Fibroblast of pulmonary artery (primary cell): ENCODE measurements around the gene CNTROB.

ENCODE experiments used
- DNase-seq: peaks from one replicate; pipeline ENCODE4 v3.0.0-alpha.2; 2010; ENCODE audit warnings: low read depth
- H3K4me3 ChIP-seq: replicated peaks from 2 replicates; pipeline ENCODE4 v1.5.1; 2011; ENCODE audit warnings: low read depth, mild to moderate bottlenecking, control low read depth, low read length, moderate library complexity
- TF ChIP-seq, protein P1 (sequence below): IDR thresholded peaks from 2 replicates; pipeline ENCODE4 v1.5.1; 2011; ENCODE audit warnings: mild to moderate bottlenecking, control low read depth, low read length, inconsistent platforms; ENCODE audit errors: missing control alignments

Gene CNTROB

DNA sequence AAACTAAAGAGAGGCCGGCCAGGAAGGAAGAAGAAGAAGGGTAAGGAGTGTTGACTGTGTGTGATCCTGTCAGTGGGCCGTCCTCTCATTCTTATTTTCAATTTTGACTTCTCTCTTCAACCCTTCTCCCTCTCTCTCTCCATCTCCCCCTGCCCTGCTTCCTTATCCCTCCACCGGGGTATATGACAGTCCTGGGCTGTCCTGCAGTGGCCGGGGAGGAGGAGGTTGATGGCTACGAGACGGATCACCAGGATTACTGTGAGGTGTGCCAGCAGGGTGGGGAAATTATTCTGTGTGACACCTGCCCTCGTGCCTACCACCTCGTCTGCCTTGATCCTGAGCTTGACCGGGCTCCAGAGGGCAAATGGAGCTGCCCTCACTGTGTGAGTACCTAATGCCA lies 37.8 kb upstream of the CNTROB start:
- H3K4me3 ChIP-seq, result no peak overlapping the region
- no peak for DNase-seq
- TF ChIP-seq, protein P1, sequence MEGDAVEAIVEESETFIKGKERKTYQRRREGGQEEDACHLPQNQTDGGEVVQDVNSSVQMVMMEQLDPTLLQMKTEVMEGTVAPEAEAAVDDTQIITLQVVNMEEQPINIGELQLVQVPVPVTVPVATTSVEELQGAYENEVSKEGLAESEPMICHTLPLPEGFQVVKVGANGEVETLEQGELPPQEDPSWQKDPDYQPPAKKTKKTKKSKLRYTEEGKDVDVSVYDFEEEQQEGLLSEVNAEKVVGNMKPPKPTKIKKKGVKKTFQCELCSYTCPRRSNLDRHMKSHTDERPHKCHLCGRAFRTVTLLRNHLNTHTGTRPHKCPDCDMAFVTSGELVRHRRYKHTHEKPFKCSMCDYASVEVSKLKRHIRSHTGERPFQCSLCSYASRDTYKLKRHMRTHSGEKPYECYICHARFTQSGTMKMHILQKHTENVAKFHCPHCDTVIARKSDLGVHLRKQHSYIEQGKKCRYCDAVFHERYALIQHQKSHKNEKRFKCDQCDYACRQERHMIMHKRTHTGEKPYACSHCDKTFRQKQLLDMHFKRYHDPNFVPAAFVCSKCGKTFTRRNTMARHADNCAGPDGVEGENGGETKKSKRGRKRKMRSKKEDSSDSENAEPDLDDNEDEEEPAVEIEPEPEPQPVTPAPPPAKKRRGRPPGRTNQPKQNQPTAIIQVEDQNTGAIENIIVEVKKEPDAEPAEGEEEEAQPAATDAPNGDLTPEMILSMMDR, result no peak

DNA sequence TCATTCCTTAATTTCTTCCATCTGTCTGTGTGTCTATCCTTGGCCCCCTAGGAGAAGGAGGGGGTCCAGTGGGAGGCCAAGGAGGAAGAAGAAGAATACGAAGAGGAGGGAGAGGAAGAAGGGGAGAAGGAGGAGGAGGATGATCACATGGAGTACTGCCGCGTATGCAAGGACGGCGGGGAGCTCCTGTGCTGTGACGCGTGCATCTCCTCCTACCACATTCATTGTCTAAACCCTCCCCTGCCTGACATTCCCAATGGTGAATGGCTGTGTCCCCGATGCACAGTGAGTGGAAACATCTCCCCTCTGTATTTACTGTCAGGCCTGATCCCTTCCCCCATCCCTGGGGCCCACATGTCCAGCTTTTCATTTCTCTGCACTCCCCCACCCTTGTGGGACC lies 37.1 kb upstream of the CNTROB start:
- TF ChIP-seq, protein P1, result no peak
- H3K4me3 ChIP-seq, result no peak overlapping the region

DNA sequence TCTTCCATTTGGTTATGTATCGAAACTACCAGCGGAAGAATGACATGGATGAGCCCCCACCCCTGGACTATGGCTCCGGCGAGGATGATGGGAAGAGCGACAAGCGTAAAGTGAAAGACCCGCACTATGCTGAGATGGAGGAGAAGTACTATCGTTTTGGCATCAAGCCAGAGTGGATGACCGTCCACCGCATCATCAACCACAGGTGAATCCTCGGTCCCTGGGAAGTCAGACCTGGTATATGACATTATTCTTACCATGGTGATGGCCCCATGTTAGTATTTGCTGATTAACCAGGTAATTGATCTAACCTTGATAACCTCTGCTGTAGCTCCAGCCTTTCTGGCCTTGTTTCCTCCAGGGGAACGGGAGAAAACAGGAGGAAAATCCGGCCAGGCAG lies 34.9 kb upstream of the CNTROB start:
- TF ChIP-seq, protein P1, result no peak
- no peak overlapping the region for H3K4me3 ChIP-seq
- DNase-seq, result no peak

More for the DNA sequence above, 37.1 kb upstream of the CNTROB start:
- no peak for DNase-seq

DNA sequence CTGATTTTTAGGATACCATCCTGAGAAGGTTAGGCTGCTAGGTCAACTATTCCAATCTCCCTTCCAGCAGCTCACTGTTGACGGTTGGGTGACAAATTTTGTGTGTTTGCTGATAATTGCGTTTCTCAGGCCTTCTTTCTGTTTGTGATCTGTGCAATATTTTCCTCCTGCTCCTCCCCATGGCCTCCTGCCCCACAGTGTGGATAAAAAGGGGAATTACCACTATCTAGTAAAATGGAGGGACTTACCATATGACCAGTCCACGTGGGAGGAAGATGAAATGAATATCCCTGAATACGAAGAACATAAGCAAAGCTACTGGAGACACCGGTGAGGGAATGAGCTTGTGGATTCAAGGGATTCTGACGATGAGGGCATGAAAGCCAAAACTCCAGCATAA lies 34.2 kb upstream of the CNTROB start:
- no peak overlapping the region for H3K4me3 ChIP-seq
- TF ChIP-seq, protein P1, result peak; percentile 51
- DNase-seq, result peak; percentile 77

DNA sequence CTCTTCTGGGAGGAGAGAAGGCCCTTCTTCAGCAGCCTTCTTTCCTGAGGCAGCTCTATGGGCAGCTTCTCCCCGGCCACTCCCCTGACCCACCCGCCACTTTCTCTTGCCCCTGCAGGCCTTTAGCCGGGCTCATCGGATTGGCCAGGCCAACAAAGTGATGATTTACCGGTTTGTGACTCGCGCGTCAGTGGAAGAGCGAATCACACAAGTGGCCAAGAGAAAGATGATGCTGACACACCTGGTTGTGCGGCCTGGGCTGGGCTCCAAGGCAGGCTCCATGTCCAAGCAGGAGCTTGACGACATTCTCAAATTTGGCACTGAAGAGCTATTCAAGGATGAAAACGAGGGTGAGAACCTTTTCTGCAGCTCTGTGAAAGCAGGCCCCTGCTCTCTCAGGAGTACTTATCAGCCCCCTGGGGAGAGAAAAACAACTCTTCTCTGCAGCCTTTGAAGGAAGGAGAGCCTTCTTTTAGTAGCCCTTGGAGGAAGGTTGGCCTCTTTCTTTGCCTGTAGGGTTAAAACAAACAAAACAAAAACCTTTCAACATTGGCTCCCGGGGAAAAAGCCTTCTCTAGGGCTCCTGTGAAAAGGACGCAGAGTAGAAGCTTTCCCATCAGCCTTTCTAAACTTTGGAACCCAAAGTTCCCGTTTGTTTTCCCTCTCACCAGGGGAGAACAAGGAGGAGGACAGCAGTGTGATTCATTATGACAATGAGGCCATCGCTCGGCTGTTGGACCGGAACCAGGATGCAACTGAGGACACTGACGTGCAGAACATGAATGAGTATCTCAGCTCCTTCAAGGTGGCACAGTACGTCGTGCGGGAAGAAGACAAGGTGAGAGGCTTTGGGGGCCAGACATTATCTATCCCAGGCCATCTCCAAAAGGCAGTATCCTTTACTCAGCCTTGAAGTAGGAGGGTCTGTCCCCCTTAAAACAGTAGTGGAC lies 28.6 kb upstream of the CNTROB start:
- DNase-seq, result no peak
- no peak overlapping the region for H3K4me3 ChIP-seq
- TF ChIP-seq, protein P1, result no peak

DNA sequence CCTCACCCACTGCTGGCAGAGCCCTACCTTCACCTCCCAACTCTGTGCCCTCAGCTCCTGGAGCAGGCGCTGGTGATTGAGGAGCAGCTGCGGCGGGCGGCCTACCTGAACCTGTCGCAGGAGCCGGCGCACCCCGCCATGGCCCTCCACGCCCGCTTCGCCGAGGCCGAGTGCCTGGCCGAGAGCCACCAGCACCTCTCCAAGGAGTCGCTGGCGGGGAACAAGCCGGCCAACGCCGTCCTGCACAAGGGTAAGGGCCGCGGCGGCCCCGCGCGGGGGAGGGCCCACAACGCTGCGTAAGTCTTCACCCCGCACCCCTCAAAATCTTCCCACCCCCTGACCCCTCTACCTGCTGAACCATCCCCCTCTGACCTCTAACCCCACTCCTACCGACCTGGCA lies 22.9 kb upstream of the CNTROB start:
- no peak overlapping the region for H3K4me3 ChIP-seq
- TF ChIP-seq, protein P1, result no peak
- no peak for DNase-seq
